ENCODE data around the gene PSMG3.

The PSMG3 gene

DNA sequence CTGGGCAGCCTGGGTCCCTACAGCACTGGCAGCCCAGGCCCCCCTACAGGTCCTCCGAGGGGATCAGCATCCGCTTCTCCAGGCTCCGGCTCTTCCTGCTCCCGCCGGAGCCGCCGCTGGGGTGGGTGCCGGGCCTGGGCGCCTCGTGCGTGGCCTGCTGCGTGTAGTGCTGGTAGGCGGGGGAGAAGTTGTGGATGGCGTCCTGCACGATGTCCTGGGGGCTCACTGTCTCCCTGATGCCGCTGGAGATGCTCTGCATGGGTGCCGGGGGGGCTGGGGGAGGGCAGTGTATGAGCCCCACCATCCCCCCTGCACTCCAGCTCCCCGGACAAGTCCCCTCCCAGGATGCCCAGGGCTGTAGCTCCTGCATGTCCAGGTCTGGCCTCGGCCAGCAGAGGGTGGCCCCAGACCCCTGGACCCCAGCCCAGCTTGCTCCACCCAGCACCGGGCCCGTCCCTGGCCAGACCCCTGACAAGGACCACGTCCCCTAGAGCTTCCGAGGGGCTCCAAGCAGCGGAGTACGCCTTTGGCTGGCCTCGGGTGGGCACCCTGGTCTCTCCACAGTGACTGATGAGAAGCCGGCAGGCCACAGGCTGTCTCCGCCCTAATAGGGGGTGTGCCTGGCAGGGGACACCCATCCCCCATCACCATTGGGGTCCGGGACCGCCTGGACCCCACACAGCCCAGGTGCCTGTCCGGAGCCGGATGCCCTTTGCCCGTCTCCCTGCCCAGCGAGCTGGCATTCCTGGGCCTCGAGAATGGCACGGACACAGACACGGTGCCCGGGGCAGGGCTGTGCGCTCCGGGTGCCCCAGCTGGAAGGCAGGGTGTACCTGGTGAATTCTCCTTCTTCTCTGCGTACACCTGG, 22.7 kb downstream of the PSMG3 start:
- DNase-seq: no peak

GRCh38 chr7:1546274-1546908, 23.4 kb downstream of the PSMG3 start:
- DNase-seq: no peak

GRCh38 chr7:1545417-1546246, 24.2 kb downstream of the PSMG3 start:
- no peak for DNase-seq

GRCh38 chr7:1544896-1545416, 24.9 kb downstream of the PSMG3 start:
- DNase-seq: no peak

- DNase-seq: no peak
These were observed 25.5 kb downstream of the PSMG3 start for GRCh38 chr7:1544178-1544895.

- DNase-seq: no peak
These were observed 26.0 kb downstream of the PSMG3 start for GRCh38 chr7:1543826-1544177.

- DNase-seq: no peak
These were observed 26.7 kb downstream of the PSMG3 start for GRCh38 chr7:1542841-1543747.

DNA sequence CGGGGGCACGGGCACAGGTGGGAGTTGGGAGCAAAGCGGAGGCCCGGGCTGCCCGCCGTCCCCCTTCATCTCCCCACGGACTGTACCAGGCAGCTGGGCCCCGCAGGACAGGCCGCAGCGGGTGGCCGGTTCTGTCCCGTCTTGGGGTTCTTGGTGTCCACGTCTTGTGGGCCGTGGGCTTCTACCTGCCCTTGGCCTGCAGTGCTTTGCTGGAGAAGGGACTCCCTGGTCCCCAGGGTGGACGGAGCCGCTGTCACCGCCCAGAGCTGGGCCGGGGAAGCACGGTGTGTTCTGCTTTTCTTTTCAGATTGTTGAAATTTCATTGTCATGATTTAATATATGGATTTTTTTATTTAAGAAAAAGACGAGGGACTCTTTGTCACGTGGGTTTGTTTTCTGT, 27.5 kb downstream of the PSMG3 start:
- no peak for DNase-seq

DNA sequence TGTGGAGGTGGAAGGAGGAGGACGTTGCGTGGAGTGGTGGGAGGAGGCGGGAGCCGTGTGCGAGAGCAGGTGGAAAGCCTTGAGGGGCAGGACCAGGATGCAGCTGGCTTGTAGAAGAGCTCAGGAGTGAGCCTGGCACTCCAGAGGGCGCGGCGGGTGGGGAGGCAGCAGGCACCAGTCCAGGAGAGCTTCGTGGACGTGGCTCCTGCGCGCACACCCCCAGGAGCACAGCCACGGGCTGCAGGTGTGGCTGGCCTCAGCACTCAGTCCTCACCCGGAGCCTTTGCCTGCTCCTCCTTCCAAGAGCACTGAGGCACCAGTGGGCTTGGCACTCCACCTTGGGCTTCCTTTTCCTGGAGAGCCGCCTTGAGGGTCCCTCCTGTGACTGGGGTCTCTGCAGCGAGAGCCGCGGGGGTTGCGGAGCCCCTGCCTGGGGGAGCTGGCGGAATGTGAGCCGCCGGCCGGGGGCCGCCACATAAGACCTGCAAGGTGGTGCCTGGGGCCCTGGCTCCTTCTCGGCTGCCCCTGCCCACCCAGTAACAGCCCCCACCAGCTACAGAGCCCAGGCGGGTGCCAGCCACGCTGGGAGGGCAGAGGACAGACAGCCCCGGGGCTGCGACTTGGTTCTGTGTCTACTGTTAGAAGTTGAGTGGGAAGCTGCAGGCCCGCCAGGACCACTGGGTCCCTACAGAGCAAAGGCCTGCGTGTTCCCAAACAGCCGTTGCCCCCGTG, 28.2 kb downstream of the PSMG3 start:
- DNase-seq: no peak

- DNase-seq: no peak
These were observed 29.0 kb downstream of the PSMG3 start for GRCh38 chr7:1540776-1541271.

DNA sequence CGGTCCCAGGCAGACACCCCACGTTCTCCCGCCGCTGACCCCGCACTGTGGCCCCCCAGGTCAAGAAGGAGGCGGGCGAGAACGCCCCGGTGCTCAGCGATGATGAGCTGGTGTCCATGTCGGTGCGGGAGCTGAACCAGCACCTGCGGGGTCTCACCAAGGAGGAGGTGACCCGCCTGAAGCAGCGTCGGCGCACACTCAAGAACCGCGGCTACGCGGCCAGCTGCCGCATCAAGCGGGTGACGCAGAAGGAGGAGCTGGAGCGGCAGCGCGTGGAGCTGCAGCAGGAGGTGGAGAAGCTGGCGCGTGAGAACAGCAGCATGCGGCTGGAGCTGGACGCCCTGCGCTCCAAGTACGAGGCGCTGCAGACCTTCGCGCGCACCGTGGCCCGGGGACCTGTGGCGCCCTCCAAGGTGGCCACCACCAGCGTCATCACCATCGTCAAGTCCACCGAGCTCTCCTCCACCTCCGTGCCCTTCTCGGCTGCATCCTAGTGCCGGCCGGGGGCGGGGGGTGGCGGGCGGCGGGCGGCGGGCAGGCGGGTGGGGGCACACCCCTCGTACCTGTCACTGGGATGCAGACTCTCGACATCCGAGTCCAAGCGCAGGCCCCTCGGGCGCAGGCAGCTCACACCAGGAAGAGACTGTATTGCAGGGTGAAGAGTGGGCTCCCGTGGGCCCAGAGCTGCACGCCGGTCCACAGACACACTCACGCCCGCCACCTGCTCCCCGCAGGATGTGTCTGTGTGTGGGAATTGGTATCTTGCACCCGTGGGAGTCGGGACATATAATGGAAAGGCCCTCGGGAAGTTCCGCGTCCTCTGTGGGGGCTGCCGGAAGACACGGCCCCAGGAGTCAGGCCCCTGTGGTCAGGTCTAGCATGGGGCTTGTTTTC, 29.7 kb downstream of the PSMG3 start:
- DNase-seq: no peak

DNA sequence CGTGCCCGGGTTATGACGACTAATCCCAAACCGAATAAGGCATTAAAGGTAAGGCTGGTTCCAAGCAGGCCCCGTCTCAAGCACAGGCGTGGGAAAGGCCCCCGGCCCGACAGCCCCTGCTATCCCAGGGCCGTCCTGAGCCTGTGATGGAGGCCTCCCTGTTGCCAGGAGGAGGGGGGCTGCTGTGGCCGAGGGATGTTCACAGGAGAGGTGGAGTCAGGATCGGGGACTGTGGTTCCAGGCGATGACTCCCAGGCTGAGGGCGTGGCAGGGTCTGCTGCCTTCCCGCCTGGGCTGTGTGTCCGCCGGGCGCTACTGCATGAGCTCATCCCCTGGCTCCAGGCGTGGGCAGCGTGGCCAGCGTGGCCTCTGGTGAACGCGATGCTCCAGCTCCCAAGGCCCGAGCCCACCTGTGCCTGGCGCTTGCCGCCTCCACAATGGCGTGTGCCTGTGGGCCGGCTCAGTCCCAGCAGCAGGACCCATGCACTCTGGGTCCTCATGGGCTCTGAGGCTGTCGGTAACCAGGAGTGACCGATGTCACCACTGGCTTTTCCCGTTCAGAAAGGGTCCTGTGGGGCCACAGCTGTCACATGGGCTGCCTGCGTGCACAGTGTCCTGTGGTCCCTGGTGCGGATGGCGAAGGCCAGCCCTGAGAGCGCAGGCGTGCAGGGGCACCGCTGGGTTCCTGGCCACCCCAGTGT, 30.5 kb downstream of the PSMG3 start:
- DNase-seq: no peak

- no peak for DNase-seq
These were observed 31.2 kb downstream of the PSMG3 start for GRCh38 chr7:1538544-1539180.

GRCh38 chr7:1537535-1538412, 32.1 kb downstream of the PSMG3 start:
- DNase-seq: peak in 43 of 56 donors; percentile 13 to 93 (median 53)

DNA sequence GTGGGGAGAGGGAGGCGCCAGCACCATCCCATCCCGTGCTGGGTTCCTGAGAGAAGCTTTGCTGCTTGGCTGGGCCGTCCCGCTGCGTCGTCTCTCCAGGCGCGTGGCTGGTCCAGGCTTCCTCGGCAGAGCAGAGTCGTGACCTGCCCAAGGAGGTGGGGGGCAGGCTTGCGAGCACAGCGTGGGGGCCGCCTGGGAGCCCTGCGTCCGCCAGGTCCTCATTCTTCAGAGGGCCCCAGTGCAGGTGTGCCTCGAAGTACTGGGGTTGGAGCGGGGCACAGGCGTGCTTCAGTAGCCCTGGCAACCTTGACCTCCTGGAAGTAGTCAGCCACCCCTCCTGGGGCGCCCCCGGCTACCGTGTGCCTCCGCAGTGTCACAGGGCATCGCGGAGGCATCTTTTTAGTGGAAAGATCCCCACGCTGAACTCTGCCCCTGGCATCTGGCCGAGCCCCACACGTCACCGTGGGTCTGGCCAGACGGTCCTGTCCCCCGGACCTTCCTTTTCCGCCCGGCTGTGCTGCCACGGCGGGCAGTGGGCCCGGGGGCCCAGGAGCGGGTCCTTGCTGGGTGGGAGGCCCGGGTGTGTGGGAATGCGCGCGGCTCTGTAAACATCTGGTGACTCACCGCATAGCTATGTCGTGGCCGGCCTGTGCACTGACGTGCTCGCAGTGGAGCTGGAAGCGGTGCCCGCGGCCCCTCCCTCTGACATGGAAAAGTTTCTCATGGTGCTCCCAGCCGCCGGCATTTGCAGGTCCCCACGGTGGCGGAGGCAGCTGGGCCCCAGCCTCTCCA, 32.9 kb downstream of the PSMG3 start:
- peak in 35 of 56 donors; percentile 8 to 89 (median 45) for DNase-seq
